Neural cell (in vitro differentiated cells): ENCODE measurements around the gene TMEM54. TPM values are rescaled to one million over a fixed set of nuclear protein-coding genes. Genes with fewer than 3 reads are reported as not detected.

Experiments
- H2AFZ ChIP-seq: fragments of 200-600, 300-800 bp; sonication (generic), shearing (Covaris generic); 2 replicates; pipeline ENCODE4 v1.6.0; 2014; ENCODE audit warnings: low read depth, mild to moderate bottlenecking, antibody characterized with exemption, low read length, moderate library complexity
- H3F3A ChIP-seq: fragments of 200-600 bp; shearing (Covaris generic); 2 replicates; pipeline ENCODE4 v1.6.1; 2016; ENCODE audit warnings: mild to moderate bottlenecking, moderate library complexity, mixed read lengths, antibody characterized with exemption, low read length; ENCODE audit not compliant: insufficient read depth, poor library complexity, severe bottlenecking
- H3K27ac ChIP-seq: fragments of 200-600, 300-800 bp; sonication (generic), shearing (Covaris generic); 2 replicates; pipeline ENCODE4 v1.5.1; 2014; ENCODE audit warnings: mild to moderate bottlenecking, low read length, moderate library complexity
- H3K27me3 ChIP-seq: fragments of 300-800, 200-600 bp; sonication (generic), shearing (Covaris generic); 2 replicates; pipeline ENCODE4 v1.6.0; 2014; ENCODE audit warnings: mild to moderate bottlenecking, low read depth, low read length, moderate library complexity; ENCODE audit not compliant: insufficient read depth
- H3K36me3 ChIP-seq: fragments of 300-800, 200-600 bp; sonication (generic), shearing (Covaris generic); 2 replicates; pipeline ENCODE4 v1.5.1; 2014; ENCODE audit warnings: mild to moderate bottlenecking, antibody characterized with exemption, low read length, moderate library complexity; ENCODE audit not compliant: insufficient read depth
- H3K4me2 ChIP-seq: fragments of 300-800, 200-600 bp; sonication (generic), shearing (Covaris generic); 2 replicates; pipeline ENCODE4 v1.6.0; 2014; ENCODE audit warnings: mild to moderate bottlenecking, low read length
- H3K4me3 ChIP-seq: fragments of 300-800, 200-600 bp; sonication (generic), shearing (Covaris generic); 2 replicates; pipeline ENCODE4 v1.5.1; 2014; ENCODE audit warnings: mild to moderate bottlenecking, low read length, moderate library complexity
- H3K79me2 ChIP-seq: fragments of 200-600 bp; shearing (Covaris generic); replicated peaks from 2 replicates; pipeline ENCODE4 v1.6.0; 2014; ENCODE audit warnings: mild to moderate bottlenecking, low read length, moderate library complexity; ENCODE audit not compliant: insufficient read depth
- H3K9ac ChIP-seq: fragments of 300-800, 200-600 bp; sonication (generic), shearing (Covaris generic); 2 replicates; pipeline ENCODE4 v1.6.1; 2016; ENCODE audit warnings: mild to moderate bottlenecking, low read length, mixed read lengths
- H3K9me2 ChIP-seq: fragments of 200-600 bp; shearing (Covaris generic); 2 replicates; pipeline ENCODE4 v1.6.1; 2016; ENCODE audit warnings: mild to moderate bottlenecking, low read length, mixed read lengths; ENCODE audit not compliant: insufficient read depth
- H3K9me3 ChIP-seq: fragments of 200-600, 300-800 bp; sonication (generic), shearing (Covaris generic); 2 replicates; pipeline ENCODE4 v1.6.1; 2016; ENCODE audit warnings: mild to moderate bottlenecking, mixed run types, low read length, moderate library complexity, mixed read lengths
- H4K20me1 ChIP-seq: fragments of 200-600 bp; shearing (Covaris generic); 2 replicates; pipeline ENCODE4 v1.6.1; 2016; ENCODE audit warnings: mild to moderate bottlenecking, mixed run types; ENCODE audit not compliant: insufficient read depth
- CTCF ChIP-seq: fragments of 450-650 bp; IDR thresholded peaks from 2 replicates; pipeline ENCODE4 v1.5.1; 2014; ENCODE audit warnings: antibody characterized with exemption, mild to moderate bottlenecking, moderate library complexity; ENCODE audit not compliant: poor library complexity, severe bottlenecking
- EP300 ChIP-seq: fragments of 450-650 bp; conservative IDR thresholded peaks from 2 replicates; pipeline ENCODE4 v1.6.1; 2014; ENCODE audit warnings: antibody characterized with exemption, mild to moderate bottlenecking, moderate library complexity; ENCODE audit not compliant: poor library complexity, severe bottlenecking
- EZH2 ChIP-seq: fragments of 200-600, 300-800 bp; shearing (Covaris generic), sonication (generic); IDR thresholded peaks from 2 replicates; pipeline ENCODE4 v1.6.1; 2014; ENCODE audit warnings: antibody characterized with exemption, low read length, borderline replicate concordance, mild to moderate bottlenecking; ENCODE audit not compliant: insufficient read depth, poor library complexity, severe bottlenecking
- MXI1 ChIP-seq: fragments of 450-650 bp; conservative IDR thresholded peaks from 2 replicates; pipeline ENCODE4 v1.6.1; 2014; ENCODE audit warnings: antibody characterized with exemption, mild to moderate bottlenecking; ENCODE audit not compliant: poor library complexity, severe bottlenecking
- POLR2AphosphoS5 ChIP-seq: IDR thresholded peaks from 2 replicates; pipeline ENCODE4 v1.6.1; 2012
- RAD21 ChIP-seq: fragments of 450-650 bp; conservative IDR thresholded peaks from 2 replicates; pipeline ENCODE4 v1.6.1; 2014; ENCODE audit warnings: antibody characterized with exemption, mild to moderate bottlenecking, moderate library complexity
- REST ChIP-seq: IDR thresholded peaks from 2 replicates; pipeline ENCODE4 v1.6.1; 2012; ENCODE audit warnings: borderline replicate concordance
- SMC3 ChIP-seq: fragments of 450-650 bp; conservative IDR thresholded peaks from 2 replicates; pipeline ENCODE4 v1.6.1; 2014; ENCODE audit warnings: antibody characterized with exemption, mild to moderate bottlenecking, moderate library complexity; ENCODE audit not compliant: poor library complexity
- TAF1 ChIP-seq: IDR thresholded peaks from 2 replicates; pipeline ENCODE4 v1.6.1; 2012; ENCODE audit warnings: low read depth
- polyA plus RNA-seq: library from polyadenylated mRNA; depleted of rRNA; stranded (reverse); fragments of >200 nt; gene quantifications from 2 replicates; pipeline ENCODE4 v1.2.3, GENCODE V29; 2014

Gene TMEM54
- polyA plus RNA-seq, 1 donor from 2014 or later, result not detected

- no peaks in the 10 kb centered on the region for H4K20me1 ChIP-seq
- no peak overlapping the region for H2AFZ ChIP-seq
- no peak overlapping the region for H3K9ac ChIP-seq
- TF ChIP-seq MXI1 (no peak), EP300 (no peak), TAF1 (no peak), POLR2AphosphoS5 (no peak), CTCF (no peak), SMC3 (no peak), EZH2 (no peak), REST (no peak), RAD21 (no peak)
- H3K27ac ChIP-seq, result no peak overlapping the region
- no peaks in the 10 kb centered on the region for H3K79me2 ChIP-seq
- no peak overlapping the region for H3K4me2 ChIP-seq
- H3K9me2 ChIP-seq, result no peaks in the 10 kb centered on the region
- H3K9me3 ChIP-seq, result no peaks in the 10 kb centered on the region
- no peak overlapping the region for H3K4me3 ChIP-seq
- peaks cover 18% of the 10 kb centered on the region for H3K27me3 ChIP-seq
- H3K36me3 ChIP-seq, result no peaks in the 10 kb centered on the region
- no peaks in the 10 kb centered on the region for H3F3A ChIP-seq
Measured at GRCh38 chr1:32920833-32921232, 19.6 kb upstream of the TMEM54 start.

DNA sequence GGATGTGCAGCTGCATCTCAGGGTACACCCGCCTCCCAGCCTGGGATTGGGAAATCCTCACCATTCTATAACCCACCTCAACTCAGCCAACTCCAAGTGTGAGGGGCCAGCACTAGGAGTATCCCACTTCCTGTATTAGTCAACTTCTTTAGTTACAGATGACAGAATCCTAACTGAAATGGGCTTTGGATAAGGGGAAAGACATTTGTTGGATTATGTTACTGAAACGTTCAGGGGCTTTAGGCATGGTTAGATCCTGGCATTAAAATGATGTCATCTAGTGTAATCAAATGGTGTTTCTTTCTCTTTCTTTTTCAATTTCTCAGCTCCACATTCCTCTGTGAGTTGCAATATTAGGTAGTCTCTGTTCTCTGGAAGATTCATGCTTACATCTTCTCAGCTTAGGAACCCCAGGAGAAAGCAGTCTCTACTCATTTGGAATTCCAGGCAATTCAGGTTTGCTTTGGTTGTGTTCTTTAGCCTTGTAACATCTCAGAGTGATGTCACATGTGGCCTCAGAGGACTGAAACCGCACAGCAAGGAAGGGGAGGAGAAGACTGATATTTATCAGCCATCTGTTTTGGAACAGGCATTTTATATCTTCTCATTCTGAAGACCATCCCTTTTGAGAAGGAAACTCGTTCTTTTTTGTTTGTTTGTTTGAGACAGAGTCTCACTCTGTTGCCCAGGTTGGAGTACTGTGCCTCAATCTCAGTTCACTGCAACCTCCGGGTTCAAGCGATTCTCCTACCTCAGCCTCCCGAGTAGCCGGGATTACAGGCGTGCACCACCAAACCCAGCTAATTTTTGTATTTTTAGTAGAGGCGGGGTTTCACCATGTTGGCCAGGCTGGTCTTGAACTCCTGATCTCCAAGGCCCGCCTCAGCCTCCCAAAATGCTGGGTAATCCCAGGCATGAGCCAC is 18.9 kb upstream of the TMEM54 start:
- TF ChIP-seq REST (no peak), POLR2AphosphoS5 (no peak), MXI1 (no peak), CTCF (no peak), SMC3 (no peak), RAD21 (no peak), EZH2 (no peak), EP300 (no peak), TAF1 (no peak)
- H3K9me3 ChIP-seq, result no peaks in the 10 kb centered on the region
- no peak overlapping the region for H2AFZ ChIP-seq

More for the DNA sequence above, 18.9 kb upstream of the TMEM54 start:
- H3K36me3 ChIP-seq, result no peaks in the 10 kb centered on the region
- no peak overlapping the region for H3K9ac ChIP-seq
- no peak overlapping the region for H3K27ac ChIP-seq
- no peak overlapping the region for H3K4me3 ChIP-seq
- H4K20me1 ChIP-seq, result no peaks in the 10 kb centered on the region
- peaks cover 10% of the 10 kb centered on the region for H3K27me3 ChIP-seq
- H3K9me2 ChIP-seq, result no peaks in the 10 kb centered on the region
- H3K4me2 ChIP-seq, result no peak overlapping the region
- H3F3A ChIP-seq, result no peaks in the 10 kb centered on the region
- H3K79me2 ChIP-seq, result no peaks in the 10 kb centered on the region
